ENCODE results near the gene OMP.

- TF ChIP-seq HDGF (IDR thresholded peaks at IDR 0.05; ENCODE audit: borderline replicate concordance) (no peak), L3MBTL2 (conservative IDR thresholded peaks at IDR 0.05) (no peak), ARNT (IDR thresholded peaks at IDR 0.05) (no peak), SUZ12 (IDR thresholded peaks at IDR 0.05) (no peak), BHLHE40 (IDR thresholded peaks at IDR 0.05; ENCODE audit: borderline replicate concordance) (no peak), ELF4 (IDR thresholded peaks at IDR 0.05) (no peak), FOXM1 (IDR thresholded peaks at IDR 0.05; ENCODE audit: borderline replicate concordance) (no peak), SP1 (IDR thresholded peaks at IDR 0.05) (no peak), NFRKB (IDR thresholded peaks at IDR 0.05) (no peak), FOXA1 (IDR thresholded peaks at IDR 0.05) (no peak), TARDBP (IDR thresholded peaks at IDR 0.05) (no peak), FOXK2 (IDR thresholded peaks at IDR 0.05) (no peak), LEF1 (IDR thresholded peaks at IDR 0.05; ENCODE audit: borderline replicate concordance) (no peak)
- TF ChIP-seq, protein P1, sequence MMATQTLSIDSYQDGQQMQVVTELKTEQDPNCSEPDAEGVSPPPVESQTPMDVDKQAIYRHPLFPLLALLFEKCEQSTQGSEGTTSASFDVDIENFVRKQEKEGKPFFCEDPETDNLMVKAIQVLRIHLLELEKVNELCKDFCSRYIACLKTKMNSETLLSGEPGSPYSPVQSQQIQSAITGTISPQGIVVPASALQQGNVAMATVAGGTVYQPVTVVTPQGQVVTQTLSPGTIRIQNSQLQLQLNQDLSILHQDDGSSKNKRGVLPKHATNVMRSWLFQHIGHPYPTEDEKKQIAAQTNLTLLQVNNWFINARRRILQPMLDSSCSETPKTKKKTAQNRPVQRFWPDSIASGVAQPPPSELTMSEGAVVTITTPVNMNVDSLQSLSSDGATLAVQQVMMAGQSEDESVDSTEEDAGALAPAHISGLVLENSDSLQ (IDR thresholded peaks at IDR 0.05) = no peak
Measured at GRCh38 chr11:77067861-77068443, 34.7 kb upstream of the OMP start.

Data from HEK293T (cell line).